Ureter (tissue), 1 donor: Measurements from ENCODE around the gene MC5R. TPM values are rescaled to one million over a fixed set of nuclear protein-coding genes. Genes with fewer than 3 reads are reported as not detected.
"Not testable (repeated sequence)": the region's sequence is repeated elsewhere in the genome, so short reads cannot be mapped to it uniquely, and the experiment has no call there.

Experiments
- DNase-seq: peaks from one replicate; pipeline ENCODE4 v3.0.0-alpha.2; 2020; ENCODE audit warnings: low spot score
- total RNA-seq: library from RNA; stranded (reverse); gene quantifications from one replicate; pipeline ENCODE4 v1.2.4, GENCODE V29; 2023
- donor health status: DM: yes; HTN: yes; CAD: no.

Gene MC5R
- total RNA-seq, 1 donor from 2014 or later, result not detected

- no peak for DNase-seq
Measured at GRCh38 chr18:13849791-13850190, 25.8 kb downstream of the MC5R start.

GRCh38 chr18:13862898-13863297 is 38.9 kb downstream of the MC5R start:
- DNase-seq, result not testable (repeated sequence)

GRCh38 chr18:13868501-13869271 is 44.7 kb downstream of the MC5R start:
- no peak for DNase-seq

- DNase-seq, result no peak
Measured at GRCh38 chr18:13871701-13872100, 47.8 kb downstream of the MC5R start.

GRCh38 chr18:13872373-13872772 is 48.4 kb downstream of the MC5R start:
- DNase-seq, result no peak

GRCh38 chr18:13872932-13873331 is 49.0 kb downstream of the MC5R start:
- DNase-seq, result no peak

GRCh38 chr18:13874558-13874957 is 50.6 kb downstream of the MC5R start:
- DNase-seq, result no peak

Other genes with a start within 250 kb of the MC5R start
- gene FAM210A, start 97.6 kb upstream of the MC5R start, total RNA-seq, result 14.8 TPM
- 41.2 TPM for gene RNMT, start 97.5 kb upstream of the MC5R start, total RNA-seq
- 0.60 TPM for gene MC2R, start 91.4 kb downstream of the MC5R start, total RNA-seq